IPS-15b (cell line): ENCODE results near the gene ASPHD1.
"Not testable (repeated sequence)": the region's sequence is repeated elsewhere in the genome, so short reads cannot be mapped to it uniquely, and the experiment has no call there.

Source experiments
- H3K27me3 ChIP-seq: one replicate; pipeline ENCODE4 v1.6.1; 2013; ENCODE audit warnings: low read length; ENCODE audit not compliant: control insufficient read depth, insufficient read depth
- H3K36me3 ChIP-seq: one replicate; pipeline ENCODE4 v1.6.1; 2013; ENCODE audit warnings: low read length; ENCODE audit not compliant: control insufficient read depth, insufficient read depth
- H3K4me1 ChIP-seq: one replicate; pipeline ENCODE4 v1.6.1; 2013; ENCODE audit warnings: mild to moderate bottlenecking, low read length; ENCODE audit not compliant: control insufficient read depth, insufficient read depth
- H3K4me3 ChIP-seq: one replicate; pipeline ENCODE4 v1.5.1; 2013; ENCODE audit warnings: low read depth, low read length
- H3K9ac ChIP-seq: one replicate; pipeline ENCODE4 v1.6.1; 2013; ENCODE audit warnings: low read depth, mild to moderate bottlenecking, low read length
- H3K9me3 ChIP-seq: one replicate; pipeline ENCODE4 v1.6.1; 2013; ENCODE audit warnings: mild to moderate bottlenecking, low read length; ENCODE audit not compliant: control insufficient read depth, insufficient read depth

ASPHD1 gene

GRCh38 chr16:29881050-29881449 lies 19.2 kb upstream of the ASPHD1 start:
- Histone ChIP-seq H3K36me3 (peaks cover 6% of the 10 kb centered on the region), H3K9ac (no peak overlapping the region)

GRCh38 chr16:29883987-29884386 lies 16.3 kb upstream of the ASPHD1 start:
- Histone ChIP-seq H3K27me3 (no peaks in the 10 kb centered on the region), H3K9ac (no peak overlapping the region), H3K9me3 (no peaks in the 10 kb centered on the region), H3K4me1 (no peaks in the 10 kb centered on the region), H3K36me3 (peaks cover 6% of the 10 kb centered on the region), H3K4me3 (no peak overlapping the region)

More at GRCh38 chr16:29881050-29881449, 19.2 kb upstream of the ASPHD1 start:
- peaks cover 5% of the 10 kb centered on the region for H3K4me1 ChIP-seq
- no peaks in the 10 kb centered on the region for H3K27me3 ChIP-seq
- H3K9me3 ChIP-seq, result no peaks in the 10 kb centered on the region
- H3K4me3 ChIP-seq, result no peak overlapping the region

DNA sequence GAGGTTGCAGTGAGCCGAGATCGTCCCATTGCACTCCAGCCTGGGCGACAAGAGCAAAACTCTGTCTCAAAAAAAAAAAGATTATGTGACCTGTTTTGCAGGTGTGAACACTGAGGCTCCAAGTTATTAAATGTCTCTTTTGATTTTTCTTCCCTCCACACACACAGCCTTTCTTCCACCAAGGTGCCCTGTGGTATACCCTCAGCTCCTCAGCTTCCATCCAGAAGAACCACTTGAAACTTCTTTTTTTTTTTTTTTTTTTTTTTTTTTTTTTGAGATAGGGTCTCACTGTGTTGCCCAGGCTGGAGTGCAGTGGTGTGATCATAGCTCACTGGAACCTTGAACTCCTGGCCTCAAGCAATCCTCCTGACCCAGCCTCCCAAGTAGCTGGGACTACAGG lies 10.9 kb upstream of the ASPHD1 start:
- not testable (repeated sequence) for H3K36me3 ChIP-seq, H3K9me3 ChIP-seq, H3K27me3 ChIP-seq, H3K4me1 ChIP-seq, H3K4me3 ChIP-seq, H3K9ac ChIP-seq

- H3K4me1 ChIP-seq, result no peaks in the 10 kb centered on the region
- no peak overlapping the region for H3K9ac ChIP-seq
- H3K4me3 ChIP-seq, result no peak overlapping the region
- H3K36me3 ChIP-seq, result peaks cover 11% of the 10 kb centered on the region
- H3K27me3 ChIP-seq, result no peaks in the 10 kb centered on the region
- no peaks in the 10 kb centered on the region for H3K9me3 ChIP-seq
Observed at GRCh38 chr16:29891525-29892457, 8.5 kb upstream of the ASPHD1 start.

- H3K36me3 ChIP-seq, result peaks cover 11% of the 10 kb centered on the region
- no peak overlapping the region for H3K4me3 ChIP-seq
- H3K27me3 ChIP-seq, result no peaks in the 10 kb centered on the region
- H3K9me3 ChIP-seq, result no peaks in the 10 kb centered on the region
- no peak overlapping the region for H3K9ac ChIP-seq
- no peaks in the 10 kb centered on the region for H3K4me1 ChIP-seq
Observed at GRCh38 chr16:29892458-29892813, 7.9 kb upstream of the ASPHD1 start.

GRCh38 chr16:29893553-29893952 lies 6.7 kb upstream of the ASPHD1 start:
- H3K36me3 ChIP-seq, result peaks cover 11% of the 10 kb centered on the region
- H3K4me1 ChIP-seq, result no peaks in the 10 kb centered on the region
- H3K9ac ChIP-seq, result no peak overlapping the region
- no peaks in the 10 kb centered on the region for H3K27me3 ChIP-seq
- H3K4me3 ChIP-seq, result no peak overlapping the region
- H3K9me3 ChIP-seq, result no peaks in the 10 kb centered on the region

DNA sequence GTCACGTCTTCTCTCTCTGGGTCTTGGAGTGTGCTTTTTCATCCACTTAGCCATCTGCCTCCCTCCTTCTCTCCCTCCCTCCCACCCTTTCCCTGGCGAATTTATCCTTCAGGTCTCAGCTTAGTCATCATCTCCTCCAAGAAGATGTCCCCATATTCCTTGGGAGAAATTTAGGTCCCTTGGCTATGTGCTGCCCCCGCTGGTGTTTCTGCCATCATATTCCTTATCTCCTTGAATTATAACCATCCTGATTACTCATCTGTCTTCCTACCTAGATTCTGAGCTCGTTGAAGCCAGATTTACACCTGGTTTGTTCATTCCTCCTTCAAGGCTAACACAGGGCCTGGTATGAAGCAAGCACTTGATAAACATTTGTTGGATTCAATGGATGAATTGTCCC lies 5.9 kb upstream of the ASPHD1 start:
- Histone ChIP-seq H3K4me3 (no peak overlapping the region), H3K36me3 (peaks cover 11% of the 10 kb centered on the region), H3K27me3 (no peaks in the 10 kb centered on the region), H3K9me3 (no peaks in the 10 kb centered on the region), H3K4me1 (no peaks in the 10 kb centered on the region), H3K9ac (no peak overlapping the region)

DNA sequence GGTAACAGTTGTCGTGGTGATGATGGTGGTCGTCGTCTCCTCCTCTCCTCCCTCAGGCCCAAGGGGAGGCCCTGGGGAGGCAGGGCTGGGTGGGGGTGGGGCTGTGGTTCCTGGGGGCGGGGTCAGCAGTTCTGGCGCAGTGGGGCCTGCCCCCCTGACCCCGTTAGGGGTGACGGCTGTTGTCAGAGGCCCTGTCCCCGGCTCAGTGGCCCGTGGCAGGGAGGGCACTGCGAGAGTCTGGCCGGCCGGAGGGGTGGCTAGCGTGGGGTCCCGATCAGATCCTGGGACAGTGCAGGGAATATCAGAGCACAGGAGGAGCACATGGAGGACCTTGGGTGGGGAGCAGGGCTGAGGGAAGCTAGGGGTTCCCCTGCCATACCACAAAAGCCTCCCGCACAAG lies 3.4 kb upstream of the ASPHD1 start:
- Histone ChIP-seq H3K27me3 (no peaks in the 10 kb centered on the region), H3K36me3 (peaks cover 11% of the 10 kb centered on the region), H3K9ac (no peak overlapping the region), H3K9me3 (no peaks in the 10 kb centered on the region), H3K4me1 (no peaks in the 10 kb centered on the region), H3K4me3 (no peak overlapping the region)

- no peaks in the 10 kb centered on the region for H3K4me1 ChIP-seq
- H3K27me3 ChIP-seq, result no peaks in the 10 kb centered on the region
- no peak overlapping the region for H3K9ac ChIP-seq
- H3K36me3 ChIP-seq, result peaks cover 11% of the 10 kb centered on the region
- no peaks in the 10 kb centered on the region for H3K9me3 ChIP-seq
- H3K4me3 ChIP-seq, result no peak overlapping the region
Observed at GRCh38 chr16:29897333-29897732, 3.0 kb upstream of the ASPHD1 start.

GRCh38 chr16:29898135-29898803 lies 2.0 kb upstream of the ASPHD1 start:
- H3K4me1 ChIP-seq, result no peaks in the 10 kb centered on the region
- H3K4me3 ChIP-seq, result peak overlapping the region; percentile 84
- H3K27me3 ChIP-seq, result no peaks in the 10 kb centered on the region
- peaks cover 4% of the 10 kb centered on the region for H3K36me3 ChIP-seq
- H3K9me3 ChIP-seq, result no peaks in the 10 kb centered on the region
- H3K9ac ChIP-seq, result peak overlapping the region; percentile 73

DNA sequence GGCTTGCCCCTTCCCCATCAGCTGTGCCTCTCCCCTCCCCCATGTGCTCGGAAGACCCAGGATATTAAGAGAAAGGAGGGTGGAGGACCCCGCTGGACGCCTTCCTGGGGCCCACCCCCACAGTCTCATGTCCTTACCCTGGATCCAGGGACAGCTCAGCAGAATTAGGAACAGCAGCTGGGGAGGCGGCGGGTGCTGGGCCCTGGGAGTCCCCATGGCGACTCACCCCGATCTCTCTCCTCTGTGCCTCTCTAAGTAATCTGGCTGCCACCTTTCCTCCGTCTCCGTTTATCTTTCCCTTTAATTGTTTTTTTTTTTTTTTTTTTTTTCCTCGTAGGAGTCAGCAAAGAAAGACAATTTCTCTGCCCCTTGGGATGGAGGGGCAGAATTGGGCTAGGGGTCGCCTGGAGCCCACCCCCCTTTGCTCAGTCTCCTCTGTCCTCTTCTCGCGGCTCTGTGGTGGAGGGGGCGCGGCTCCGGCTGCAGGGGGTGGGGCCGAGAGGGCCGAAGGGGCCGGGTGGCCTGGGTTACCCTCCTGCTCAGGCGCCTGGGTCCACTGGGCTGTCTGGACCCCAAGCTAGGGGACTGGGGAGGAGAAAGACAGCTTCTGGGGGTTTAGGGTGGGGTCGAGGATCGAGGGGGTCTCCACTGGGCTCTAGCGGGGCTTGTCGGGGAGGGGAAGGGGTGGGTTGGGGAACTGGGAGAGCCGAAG lies 1.3 kb upstream of the ASPHD1 start:
- Histone ChIP-seq H3K27me3 (no peaks in the 10 kb centered on the region), H3K4me1 (no peaks in the 10 kb centered on the region), H3K9me3 (no peaks in the 10 kb centered on the region), H3K36me3 (peaks cover 7% of the 10 kb centered on the region), H3K4me3 (peak overlapping the region; percentile 84), H3K9ac (peak overlapping the region; percentile 70)
